Progenitor cell of endocrine pancreas (in vitro differentiated cells): ENCODE measurements around the gene EME2. TPM values are rescaled to one million over a fixed set of nuclear protein-coding genes. Genes with fewer than 3 reads are reported as not detected.

ENCODE experiments used
- DNase-seq: peaks from one replicate; pipeline ENCODE4 v3.0.0; 2021; ENCODE audit warnings: low spot score; ENCODE audit not compliant: unreplicated experiment
- H3K27ac Mint-ChIP-seq: 2 replicates; pipeline ENCODE4 v1.8.0; 2021; ENCODE audit warnings: mild to moderate bottlenecking, moderate library complexity, mixed read lengths
- H3K27me3 Mint-ChIP-seq: 2 replicates; pipeline ENCODE4 v1.8.0; 2021; ENCODE audit warnings: mixed read lengths
- H3K36me3 Mint-ChIP-seq: 2 replicates; pipeline ENCODE4 v1.8.0; 2022; ENCODE audit warnings: mixed read lengths; ENCODE audit not compliant: insufficient read depth
- H3K4me1 Mint-ChIP-seq: 2 replicates; pipeline ENCODE4 v1.8.0; 2021; ENCODE audit warnings: low read depth, mixed read lengths
- H3K4me3 Mint-ChIP-seq: 2 replicates; pipeline ENCODE4 v1.8.0; 2021; ENCODE audit warnings: low read depth, mild to moderate bottlenecking, moderate library complexity, mixed read lengths
- H3K9me3 Mint-ChIP-seq: 2 replicates; pipeline ENCODE4 v1.8.0; 2021; ENCODE audit warnings: low read depth, mixed read lengths
- CTCF ChIP-seq: fragments of 200-600 bp; sonication (generic); IDR thresholded peaks from one replicate; pipeline ENCODE4 v1.5.0; 2021; ENCODE audit warnings: antibody characterized with exemption, mild to moderate bottlenecking; ENCODE audit not compliant: unreplicated experiment
- total RNA-seq: library from RNA; stranded (reverse); gene quantifications from 2 replicates; pipeline ENCODE4 v1.2.1, GENCODE V29; 2021

Gene EME2
- total RNA-seq, 1 donor from 2014 or later, result 50.6 TPM

- H3K4me1 Mint-ChIP-seq, result peaks cover 9% of the 10 kb centered on the region
- no peak for DNase-seq
- no peak for TF ChIP-seq CTCF
- peak overlapping the region; percentile 94 for H3K4me3 Mint-ChIP-seq
- H3K9me3 Mint-ChIP-seq, result no peaks in the 10 kb centered on the region
- H3K27me3 Mint-ChIP-seq, result no peaks in the 10 kb centered on the region
- no peak overlapping the region for H3K27ac Mint-ChIP-seq
- H3K36me3 Mint-ChIP-seq, result peaks cover 4% of the 10 kb centered on the region
Observed at GRCh38 chr16:1769402-1770300, 3.0 kb upstream of the EME2 start.

- H3K4me1 Mint-ChIP-seq, result peaks cover 9% of the 10 kb centered on the region
- H3K4me3 Mint-ChIP-seq, result peak overlapping the region; percentile 94
- H3K9me3 Mint-ChIP-seq, result no peaks in the 10 kb centered on the region
- no peak for DNase-seq
- peak overlapping the region; percentile 29 for H3K27ac Mint-ChIP-seq
- no peaks in the 10 kb centered on the region for H3K27me3 Mint-ChIP-seq
- peaks cover 4% of the 10 kb centered on the region for H3K36me3 Mint-ChIP-seq
- no peak for TF ChIP-seq CTCF
Observed at GRCh38 chr16:1770328-1771187, 2.1 kb upstream of the EME2 start.

GRCh38 chr16:1771188-1771863 is 1.3 kb upstream of the EME2 start, which contains the start of gene NME3:
NME3 (minus strand) TSS chr16:1771543; CDS start chr16:1771534, 9 bp downstream.
- peaks cover 4% of the 10 kb centered on the region for H3K36me3 Mint-ChIP-seq
- peak within 1 kb of the TSS; percentile 98 for H3K27ac Mint-ChIP-seq
- DNase-seq, result no peak
- no peaks in the 10 kb centered on the region for H3K9me3 Mint-ChIP-seq
- H3K27me3 Mint-ChIP-seq, result no peaks in the 10 kb centered on the region
- H3K4me1 Mint-ChIP-seq, result peaks cover 9% of the 10 kb centered on the region
- no peak for TF ChIP-seq CTCF
- H3K4me3 Mint-ChIP-seq, result peak within 1 kb of the TSS; percentile 94

GRCh38 chr16:1771864-1772361 is 697 bp upstream of the EME2 start:
- peaks cover 9% of the 10 kb centered on the region for H3K4me1 Mint-ChIP-seq
- peaks cover 6% of the 10 kb centered on the region for H3K36me3 Mint-ChIP-seq
- no peaks in the 10 kb centered on the region for H3K27me3 Mint-ChIP-seq
- H3K27ac Mint-ChIP-seq, result peak overlapping the region; percentile 98
- H3K4me3 Mint-ChIP-seq, result peak overlapping the region; percentile 94
- H3K9me3 Mint-ChIP-seq, result no peaks in the 10 kb centered on the region
- no peak for DNase-seq
- no peak for TF ChIP-seq CTCF
